DLD1 (cell line): ENCODE measurements around the gene LSAMP.

Source experiments
- in situ Hi-C: cut with HindIII; loops from 2 replicates; pipeline ENCODE4 v1.10.0; 2017; ENCODE audit warnings: low sequenced_read_pairs

The LSAMP gene

GRCh38 chr3:116445311-116445841 is at the start of gene LSAMP:
LSAMP (minus strand) TSS chr3:116445487.
- in situ Hi-C loops: no loop called here

GRCh38 chr3:116492379-116492778 is 47.1 kb upstream of the LSAMP start:
- in situ Hi-C loops: no loop called here

DNA sequence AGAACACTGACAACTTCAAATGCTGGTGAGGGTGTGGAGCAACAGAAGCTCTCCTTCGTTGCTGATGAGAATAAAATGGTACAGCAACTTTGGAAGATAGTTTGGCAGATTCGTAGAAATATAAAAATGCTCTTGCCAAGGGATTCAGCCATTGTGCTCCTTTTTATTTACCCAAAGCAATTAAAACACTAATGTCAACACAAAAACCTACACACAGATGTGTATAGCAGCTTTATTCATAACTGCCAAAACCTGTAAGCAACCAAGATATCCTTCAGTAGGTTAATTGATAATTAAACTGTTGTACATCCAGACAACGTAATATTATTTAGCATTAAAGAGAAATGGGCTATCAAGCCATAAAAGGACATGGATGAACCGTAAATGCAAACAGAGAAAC is 37.8 kb upstream of the LSAMP start:
- in situ Hi-C loops: no loop called here

- in situ Hi-C loops: no loop called here
Observed at GRCh38 chr3:116476691-116477090, 31.4 kb upstream of the LSAMP start.

- in situ Hi-C loops: no loop called here
Observed at GRCh38 chr3:116474801-116475200, 29.5 kb upstream of the LSAMP start.

DNA sequence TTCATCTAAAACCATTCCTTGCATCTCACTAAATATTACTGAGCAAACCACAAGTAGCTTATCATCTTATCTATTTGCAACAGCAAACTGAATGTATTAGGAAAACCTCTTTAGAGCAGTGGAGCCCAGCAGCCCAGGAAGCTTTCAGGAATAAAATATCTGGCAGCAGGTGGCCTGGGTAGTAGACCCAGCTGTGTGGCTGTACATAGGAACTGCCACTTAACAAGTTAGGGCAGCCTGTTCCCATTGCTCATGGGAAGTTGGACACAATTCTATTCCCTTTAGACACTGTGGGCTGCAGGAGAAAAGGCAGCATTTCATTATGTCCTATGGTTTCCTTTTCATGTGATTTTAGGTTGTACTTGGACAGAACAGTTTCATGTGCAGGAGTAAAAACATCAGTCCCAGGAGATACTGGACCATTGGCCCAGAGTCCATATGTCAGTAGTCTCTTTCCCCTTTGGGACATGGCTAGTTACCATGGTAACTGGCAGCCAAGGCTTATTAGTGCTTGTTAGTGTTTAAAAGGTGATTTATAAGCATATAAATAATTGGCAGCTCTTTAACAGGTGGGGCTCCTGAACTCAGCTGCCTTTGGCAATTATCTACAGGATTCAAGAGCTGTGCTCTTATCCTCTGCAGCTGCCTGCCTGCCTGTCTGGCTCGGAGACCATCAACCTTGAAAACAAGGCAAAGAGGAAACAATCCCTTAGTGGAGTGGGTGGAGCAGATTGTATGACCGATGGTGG is 28.9 kb upstream of the LSAMP start:
- in situ Hi-C loops: no loop called here

DNA sequence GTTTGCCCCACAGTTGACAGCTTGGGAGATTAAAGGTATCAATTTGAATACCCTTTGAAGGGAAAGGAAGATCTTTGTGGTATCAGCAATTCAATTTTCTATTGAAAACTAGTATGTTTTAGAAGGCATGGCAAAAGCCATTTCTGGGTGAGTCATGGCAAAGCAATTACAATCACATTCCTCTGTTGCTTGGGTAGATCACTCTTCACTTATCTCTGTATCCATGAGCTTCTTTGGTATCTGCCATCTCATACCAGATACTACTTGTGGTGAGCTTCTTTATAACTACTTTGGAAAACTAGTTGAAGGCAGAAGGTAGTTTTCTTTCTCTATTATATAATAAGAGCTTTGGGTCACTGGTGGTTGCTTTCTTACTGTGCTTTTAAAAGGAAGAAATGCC is 28.3 kb upstream of the LSAMP start:
- in situ Hi-C loops: no loop called here

DNA sequence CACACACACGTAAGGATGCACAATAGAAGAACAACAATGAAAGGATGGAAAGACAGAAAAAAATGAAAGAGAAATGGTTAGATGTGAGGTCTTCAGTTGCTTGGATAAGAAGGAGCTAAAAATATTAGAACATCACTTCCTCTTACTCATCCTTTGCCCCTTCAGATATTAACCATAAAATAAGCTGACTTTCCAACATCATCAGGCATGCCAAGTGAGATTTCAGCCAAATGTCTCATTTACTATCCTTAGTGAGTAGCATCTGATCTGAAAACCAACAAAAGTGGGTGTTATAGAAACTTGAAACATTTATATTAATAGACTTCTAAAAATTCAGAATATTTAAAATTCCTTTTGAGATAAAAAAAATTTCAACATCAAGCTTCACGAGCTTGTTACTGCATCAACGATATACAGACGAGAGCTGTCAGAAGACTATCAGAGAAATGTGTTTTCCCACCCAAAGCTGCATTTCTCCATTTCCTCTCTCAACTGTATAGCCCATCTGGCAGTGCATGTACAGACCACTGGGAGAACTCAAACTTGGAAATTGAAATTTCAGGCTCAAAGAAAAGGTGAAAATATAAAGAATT is 25.4 kb upstream of the LSAMP start:
- in situ Hi-C loops: no loop called here

- in situ Hi-C loops: no loop called here
Observed at GRCh38 chr3:116469546-116469945, 24.3 kb upstream of the LSAMP start.

DNA sequence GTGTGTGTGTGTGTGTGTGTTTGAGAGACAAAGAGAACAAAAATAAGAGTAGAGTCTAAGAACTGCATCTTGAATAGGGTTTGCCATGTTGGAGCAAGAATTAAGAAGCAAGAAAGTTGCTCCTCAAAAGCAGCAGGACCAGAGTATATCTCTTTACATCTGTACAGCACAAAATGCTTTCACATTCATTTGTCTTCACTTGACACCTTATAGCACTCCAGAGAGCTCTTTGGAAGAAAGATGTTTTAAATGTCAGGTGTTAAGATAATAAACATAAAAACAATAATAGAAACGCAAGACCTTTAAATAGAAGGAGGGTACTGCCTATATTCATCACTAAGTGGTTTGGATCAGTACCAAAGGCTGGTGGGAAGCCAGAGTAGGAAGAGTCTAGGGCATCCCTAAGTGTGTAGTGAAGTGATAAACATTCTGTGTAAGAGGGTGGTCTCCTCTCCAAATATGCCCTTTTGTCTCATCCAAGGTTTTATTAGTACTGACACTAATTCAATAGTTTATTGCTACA is 19.1 kb upstream of the LSAMP start:
- in situ Hi-C loops: no loop called here

DNA sequence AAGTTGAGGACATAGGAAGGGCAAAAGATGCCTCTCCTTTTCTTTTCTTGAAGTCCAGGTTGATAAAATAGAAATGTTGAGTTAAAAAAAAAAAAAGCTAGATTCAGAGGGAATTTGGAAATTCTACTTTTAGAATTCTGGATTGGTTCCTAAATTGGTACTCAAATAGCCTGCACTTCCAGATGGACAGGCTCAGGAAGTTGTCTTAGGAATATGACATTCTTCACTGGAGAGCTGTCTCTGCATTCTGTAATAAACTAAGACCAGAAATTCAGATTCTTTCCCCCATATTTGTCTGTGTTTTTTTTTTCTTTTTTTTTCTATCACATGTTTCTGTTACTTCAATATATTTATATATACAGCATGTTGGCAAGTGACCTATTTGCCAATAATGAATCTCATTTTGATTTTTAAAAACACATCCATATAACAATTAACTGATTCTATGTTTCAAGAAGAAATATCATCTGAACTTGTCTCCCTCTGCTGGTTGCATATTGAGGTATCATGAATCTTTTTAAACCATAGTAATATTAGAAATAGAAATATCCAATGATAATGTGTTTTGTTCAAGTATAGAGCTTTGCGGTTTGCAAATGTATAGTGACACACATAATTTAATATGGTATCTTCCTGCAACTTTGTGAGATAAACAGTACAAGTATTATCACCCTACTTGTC is 8.5 kb upstream of the LSAMP start:
- in situ Hi-C loops: no loop called here

DNA sequence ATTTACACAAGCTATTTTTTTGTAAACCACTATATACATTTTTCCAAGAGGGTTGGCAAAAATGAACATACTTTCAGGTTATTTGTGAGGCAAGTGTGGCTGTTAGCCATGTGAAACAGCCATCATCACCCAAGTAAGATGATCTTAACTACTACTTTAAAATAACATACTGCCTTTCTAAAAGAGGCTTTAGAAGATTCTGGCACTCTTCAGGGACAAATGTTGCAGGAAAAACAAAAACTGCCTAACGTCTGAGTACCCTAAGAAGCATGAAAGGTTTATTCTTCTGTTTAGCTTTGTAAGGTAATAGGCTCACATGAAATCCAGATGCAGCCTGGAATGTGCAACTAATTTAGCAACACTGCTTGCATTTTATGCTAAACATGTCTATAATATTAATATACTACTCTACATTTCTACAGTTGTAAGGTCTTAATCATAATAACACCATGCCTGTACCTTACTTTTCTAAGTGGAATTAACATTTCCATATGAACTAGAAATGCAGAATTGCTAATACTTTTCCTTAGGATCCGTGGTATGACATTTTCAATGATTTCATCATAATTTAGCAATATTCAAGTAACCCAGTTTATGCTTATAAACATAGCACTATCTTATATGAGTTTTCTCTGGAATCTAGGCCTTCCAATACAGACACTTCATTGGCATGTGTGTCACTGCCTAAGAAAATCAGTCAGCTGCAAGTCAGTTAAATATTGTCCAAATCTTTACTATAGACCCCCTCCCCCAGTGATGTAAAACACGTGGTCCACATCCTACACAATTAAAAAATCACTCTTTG is 4.5 kb upstream of the LSAMP start:
- in situ Hi-C loops: no loop called here

- in situ Hi-C loops: no loop called here
Observed at GRCh38 chr3:116445990-116446389, 703 bp upstream of the LSAMP start.

DNA sequence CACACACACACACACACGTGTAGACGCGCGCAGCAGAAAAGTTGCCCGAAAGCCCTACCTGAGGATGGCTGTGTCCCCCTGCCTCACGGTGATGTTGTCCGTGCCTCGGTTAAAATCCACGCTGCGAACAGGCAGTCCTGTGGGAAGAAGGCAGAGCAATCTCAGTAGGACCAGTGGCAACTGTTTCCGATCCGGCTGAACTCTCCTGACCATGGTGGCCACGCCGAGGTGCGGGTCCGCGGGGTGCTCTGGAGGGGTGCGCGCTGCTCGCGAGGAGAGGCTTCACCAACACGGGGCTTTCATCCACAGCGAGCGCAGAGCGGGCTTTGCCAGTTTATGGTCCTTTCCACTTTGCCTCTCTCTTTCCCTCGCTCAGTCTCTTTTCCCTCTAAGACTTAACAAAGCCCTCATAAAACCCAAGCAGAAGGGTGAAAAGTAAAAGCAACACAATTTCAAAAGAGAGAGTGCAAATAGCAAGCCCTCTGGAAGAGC is 422 bp downstream of the LSAMP start:
- in situ Hi-C loops: no loop called here

GRCh38 chr3:116444115-116444747 is 1.1 kb downstream of the LSAMP start:
- in situ Hi-C loops: no loop called here

GRCh38 chr3:116443191-116443661 is 2.1 kb downstream of the LSAMP start:
- in situ Hi-C loops: no loop called here

DNA sequence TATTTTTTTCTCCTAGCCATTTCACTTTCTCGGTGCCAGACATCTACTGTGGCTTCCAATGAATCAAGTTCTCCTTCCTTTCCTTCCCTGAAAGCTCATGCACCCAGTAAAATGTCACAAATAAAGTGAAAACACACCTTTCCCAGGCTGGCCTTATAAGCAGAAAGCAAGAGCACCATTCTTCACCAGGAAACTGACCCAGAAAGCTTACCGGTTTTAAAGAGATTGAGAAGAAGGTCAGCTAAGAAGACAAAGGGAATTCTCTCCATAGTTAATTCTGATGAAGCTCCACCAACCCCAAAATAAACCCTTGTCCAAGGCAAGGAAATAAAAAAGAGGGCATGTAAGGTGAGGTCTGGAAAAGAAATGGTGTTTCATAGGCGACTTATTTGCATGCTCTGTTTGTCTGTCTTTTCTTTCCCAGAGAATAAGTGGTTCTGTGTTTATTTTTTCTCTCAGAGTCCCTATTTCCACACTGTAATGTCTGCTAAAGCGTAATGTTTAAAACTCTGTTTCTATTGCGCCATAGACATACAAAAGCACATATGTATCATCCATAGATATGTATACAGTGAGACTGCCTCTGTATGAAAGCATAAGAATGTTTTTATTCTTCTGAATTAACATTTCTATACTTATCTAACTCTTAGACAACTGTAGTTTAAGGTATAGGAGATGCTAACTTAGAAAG is 2.8 kb downstream of the LSAMP start:
- in situ Hi-C loops: no loop called here

- in situ Hi-C loops: no loop called here
Observed at GRCh38 chr3:116441652-116442051, 3.6 kb downstream of the LSAMP start.

DNA sequence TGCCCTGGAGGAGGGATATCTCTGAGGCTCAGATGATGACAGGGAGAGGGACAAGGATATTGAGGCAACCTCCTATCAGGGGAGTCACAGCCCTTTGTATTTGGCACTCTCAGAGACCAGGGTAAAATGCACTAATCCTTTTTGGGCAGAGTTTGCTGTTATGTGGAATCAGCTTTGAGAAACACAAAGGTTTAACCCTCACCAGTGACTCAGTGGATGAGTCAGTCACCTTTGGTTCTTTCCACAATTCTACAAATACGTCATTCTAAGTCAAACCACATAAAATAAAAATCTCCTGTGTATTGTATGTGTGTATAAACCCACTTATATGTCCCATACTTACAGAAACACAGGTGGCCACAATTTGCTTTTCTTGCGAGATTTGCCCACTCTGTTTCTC is 5.1 kb downstream of the LSAMP start:
- in situ Hi-C loops: no loop called here

GRCh38 chr3:116433552-116433951 is 11.7 kb downstream of the LSAMP start:
- in situ Hi-C loops: no loop called here
